ENCODE measurements around the gene TEAD1. TPM values are rescaled to one million over a fixed set of nuclear protein-coding genes. Genes with fewer than 3 reads are reported as not detected.
A peak's percentile ranks its signal among the peaks of the same experiment; 100 is the strongest.
"Not testable (repeated sequence)": the region's sequence is repeated elsewhere in the genome, so short reads cannot be mapped to it uniquely, and the experiment has no call there.

The TEAD1 gene
- total RNA-seq, 1 experiment from 2014 or later = 74.3 TPM

GRCh38 chr11:12856338-12856737, 182.1 kb downstream of the TEAD1 start:
- no peak for DNase-seq (ENCODE audit: low read depth)

DNA sequence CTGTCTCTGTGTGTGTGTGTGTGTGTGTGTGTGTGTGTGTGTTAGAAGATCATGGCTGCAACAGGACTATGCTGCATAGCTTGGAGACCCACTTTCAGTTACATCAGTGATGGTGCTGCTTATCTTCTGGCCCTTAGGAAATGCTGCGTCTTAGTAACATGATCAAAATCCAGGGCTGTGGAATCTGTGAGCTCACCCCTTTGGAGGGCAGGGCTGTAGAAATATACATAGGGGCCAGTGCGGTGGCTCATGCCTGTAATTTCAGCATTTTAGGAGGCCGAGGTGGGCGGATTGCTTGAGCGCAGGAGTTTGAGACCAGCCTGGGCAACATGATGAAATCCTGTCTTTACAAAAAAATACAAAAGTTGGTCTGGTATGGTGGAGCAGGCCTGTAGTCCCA, 183.4 kb downstream of the TEAD1 start:
- no peak for DNase-seq (ENCODE audit: low read depth)

DNA sequence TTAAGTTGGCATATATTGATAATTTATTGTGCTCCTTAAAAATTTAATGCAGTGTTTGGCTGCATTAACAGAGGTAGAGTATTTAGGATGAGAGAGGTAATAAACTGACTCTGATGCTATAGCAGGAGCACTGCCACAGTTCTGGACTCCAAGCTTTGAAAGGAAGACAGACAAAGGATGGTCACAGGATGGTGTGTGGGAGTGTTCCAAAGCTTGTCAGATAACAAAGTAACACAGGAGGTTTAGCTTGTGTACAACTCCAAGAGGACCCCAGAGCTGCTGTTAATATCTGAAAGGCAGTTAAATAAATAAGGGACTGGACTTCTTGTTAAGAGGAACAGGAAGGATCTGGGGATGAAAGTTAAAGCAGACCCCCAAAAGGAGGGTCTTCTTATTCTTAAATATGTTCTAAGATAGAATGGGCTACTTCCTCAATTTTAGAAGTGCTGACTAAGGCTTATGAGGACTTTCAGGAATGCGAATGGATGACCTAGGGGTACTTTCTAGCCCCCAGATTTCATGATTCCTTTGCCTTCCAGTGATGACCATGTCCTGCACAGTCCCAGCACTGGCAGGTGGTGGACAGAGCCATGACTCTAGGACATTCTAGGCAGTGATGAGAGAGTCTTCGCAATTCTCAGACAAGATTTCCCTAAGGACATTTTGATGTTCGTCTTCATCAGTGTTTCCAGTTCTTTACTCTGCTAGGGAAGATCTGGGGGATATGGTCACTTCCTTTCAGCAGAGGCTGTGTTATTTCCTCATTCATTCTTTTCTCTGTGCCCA, 185.8 kb downstream of the TEAD1 start:
- DNase-seq (ENCODE audit: low read depth) = no peak

GRCh38 chr11:12860827-12861226, 186.6 kb downstream of the TEAD1 start:
- no peak for DNase-seq (ENCODE audit: low read depth)

DNA sequence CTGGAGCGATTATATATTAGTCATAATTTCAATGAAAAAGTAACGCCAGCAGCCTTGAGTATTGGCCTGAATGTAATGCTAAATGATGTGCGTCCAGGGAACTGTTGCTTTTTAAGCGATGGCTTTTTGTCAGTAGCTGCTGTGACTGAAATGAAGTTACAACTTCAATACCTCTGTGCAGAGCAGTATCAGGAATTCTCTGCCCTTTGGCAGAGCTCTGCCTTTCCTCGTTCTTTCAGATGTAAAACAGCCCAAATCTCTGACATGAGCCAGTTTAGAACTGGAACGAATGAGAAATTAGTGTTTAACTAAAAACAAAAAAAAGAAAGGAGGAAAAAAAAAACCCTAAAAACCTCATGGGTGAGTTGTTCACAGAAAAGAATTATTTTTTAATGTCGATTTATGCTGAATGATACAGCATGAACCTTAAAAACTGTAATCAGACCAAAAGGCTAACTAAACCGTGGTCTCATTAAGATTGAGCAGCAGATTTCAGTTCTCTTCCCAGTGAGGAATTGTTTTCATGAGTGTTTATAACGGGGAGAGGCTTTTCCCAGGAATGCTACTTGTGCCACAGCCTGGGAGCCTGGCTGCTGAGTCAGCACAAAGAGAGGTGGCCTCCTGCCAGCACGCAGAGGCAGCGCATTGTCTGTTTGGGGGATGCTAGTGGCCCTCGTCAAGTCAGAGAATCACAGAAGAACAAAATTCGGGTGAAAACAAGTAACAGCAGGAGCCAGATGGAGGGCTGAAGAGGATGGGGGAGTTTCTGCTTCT, 188.7 kb downstream of the TEAD1 start:
- peak; percentile 29 for DNase-seq (ENCODE audit: low read depth)

- DNase-seq (ENCODE audit: low read depth) = no peak
Measured at GRCh38 chr11:12863605-12864121, 189.4 kb downstream of the TEAD1 start.

DNA sequence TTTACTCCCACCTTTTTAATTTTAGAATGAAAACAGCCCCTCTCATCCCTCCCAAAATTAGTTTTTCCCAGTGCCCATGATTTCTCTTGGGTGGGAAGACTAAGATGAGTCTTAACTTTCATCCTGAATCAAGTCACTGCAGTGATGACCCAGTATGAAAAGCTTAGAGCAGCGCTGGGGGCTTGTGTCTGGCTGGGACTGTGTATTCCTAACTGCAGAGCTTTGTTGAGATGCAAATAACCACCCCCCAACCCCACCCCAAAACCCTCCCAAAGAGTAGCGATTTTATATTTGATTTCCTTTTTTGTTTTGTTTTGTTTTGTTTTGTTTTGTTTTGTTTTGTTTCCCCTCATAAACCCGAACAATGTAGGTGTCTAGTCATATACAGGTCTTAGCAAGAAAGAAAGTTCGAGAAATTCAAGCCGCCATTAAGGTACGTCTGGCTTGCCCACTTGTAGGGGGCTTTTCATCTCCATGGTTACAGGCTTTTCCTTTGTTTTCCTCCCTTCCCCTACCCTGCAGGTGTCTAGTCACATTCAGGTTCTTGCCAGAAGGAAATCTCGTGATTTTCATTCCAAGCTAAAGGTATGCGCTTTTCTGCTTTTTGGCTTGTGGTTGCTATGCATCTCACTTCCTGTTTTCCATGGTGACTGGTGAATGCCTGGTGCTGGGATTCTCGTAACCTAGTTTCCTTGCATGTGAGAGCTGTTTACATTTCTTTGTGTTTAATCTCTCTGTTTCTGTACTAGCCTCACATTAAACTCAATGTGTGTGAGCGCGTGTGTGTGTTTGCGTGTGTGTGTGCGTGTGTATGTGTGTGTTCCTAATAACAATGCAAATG, 190.3 kb downstream of the TEAD1 start:
- DNase-seq (ENCODE audit: low read depth) = peak; percentile 71

- no peak for DNase-seq (ENCODE audit: low read depth)
Measured at GRCh38 chr11:12865863-12866595, 191.8 kb downstream of the TEAD1 start.

DNA sequence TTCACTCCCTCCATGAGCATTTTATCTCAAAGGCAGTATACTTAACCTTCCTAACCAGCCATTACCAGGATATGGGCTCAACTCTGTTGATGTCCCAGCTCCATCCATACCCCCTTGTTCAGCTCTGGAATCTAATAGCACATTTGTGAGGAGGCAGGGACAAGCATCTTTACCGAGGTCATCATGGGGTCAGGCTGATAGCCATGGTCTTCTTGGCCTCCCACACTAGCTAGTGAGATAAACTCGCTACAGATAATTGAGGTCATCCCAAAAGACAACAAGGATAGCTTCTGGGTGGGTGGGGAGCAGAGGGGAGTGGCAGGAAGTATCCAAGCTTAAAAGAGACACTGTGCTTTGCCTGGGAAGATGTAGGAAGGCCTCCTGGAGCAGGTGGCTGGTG, 193.3 kb downstream of the TEAD1 start:
- no peak for DNase-seq (ENCODE audit: low read depth)

DNA sequence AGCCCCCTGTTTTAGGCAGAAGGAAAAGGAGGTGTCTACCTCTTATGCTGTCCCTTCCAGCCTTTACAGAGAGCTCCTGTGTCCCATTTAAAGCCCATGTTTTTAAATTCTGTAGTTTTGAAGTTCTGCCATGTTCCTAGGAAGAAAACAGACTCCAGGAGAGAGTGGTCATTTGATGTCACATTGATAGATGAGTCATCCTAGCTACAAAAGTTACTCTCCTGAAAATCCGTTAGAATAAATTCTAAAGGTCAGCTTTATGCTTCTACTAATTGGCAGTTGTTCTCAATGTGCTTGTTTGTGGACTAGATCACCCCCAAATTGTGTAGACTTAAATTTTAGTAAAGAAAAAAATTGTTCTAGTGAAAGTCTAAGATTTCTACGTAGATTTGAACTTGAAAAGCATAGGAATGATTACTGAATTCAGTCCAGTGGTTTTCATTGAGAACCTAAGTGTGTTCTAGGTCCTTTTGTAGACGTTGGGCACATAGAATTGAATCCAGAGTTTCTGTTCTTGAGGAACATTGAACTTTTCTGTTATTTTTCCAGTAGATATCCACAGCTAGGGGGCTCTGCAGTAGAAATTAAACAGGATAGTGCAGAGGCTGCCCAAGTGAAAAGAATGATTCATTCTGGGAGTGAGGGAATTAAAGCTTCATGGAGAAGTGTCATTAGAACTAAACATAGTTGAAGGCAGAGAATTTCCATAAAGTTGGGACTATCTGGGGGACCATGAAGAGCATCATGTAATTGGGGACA, 194.3 kb downstream of the TEAD1 start:
- peak; percentile 36 for DNase-seq (ENCODE audit: low read depth)

- no peak for DNase-seq (ENCODE audit: low read depth)
Measured at GRCh38 chr11:12871241-12871640, 197.0 kb downstream of the TEAD1 start.

DNA sequence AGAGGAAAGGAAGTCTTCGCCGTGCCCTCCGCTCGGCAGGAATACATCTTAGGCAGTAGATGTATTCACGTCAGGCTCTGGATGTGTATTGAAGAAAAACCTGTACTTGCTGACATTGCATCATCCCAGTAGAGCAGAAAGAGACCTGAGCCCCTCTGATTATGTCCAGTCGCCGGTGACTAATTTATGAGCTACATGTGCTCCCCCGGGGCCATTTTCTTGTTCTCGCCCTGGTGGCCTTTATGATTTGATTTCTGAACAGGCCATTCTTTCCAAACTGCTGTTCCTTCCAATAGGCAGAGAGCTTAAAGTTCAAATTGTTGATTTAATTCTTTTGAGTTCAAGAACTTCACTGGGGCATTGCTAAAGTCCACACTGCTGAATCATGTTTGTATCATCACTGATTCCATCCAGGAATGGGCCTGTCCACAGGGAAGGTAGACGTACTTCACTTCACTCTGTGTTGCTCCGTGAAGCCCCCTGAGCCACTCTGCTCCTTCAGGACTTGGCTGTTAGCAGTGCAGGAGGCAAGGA, 197.6 kb downstream of the TEAD1 start:
- DNase-seq (ENCODE audit: low read depth) = no peak

DNA sequence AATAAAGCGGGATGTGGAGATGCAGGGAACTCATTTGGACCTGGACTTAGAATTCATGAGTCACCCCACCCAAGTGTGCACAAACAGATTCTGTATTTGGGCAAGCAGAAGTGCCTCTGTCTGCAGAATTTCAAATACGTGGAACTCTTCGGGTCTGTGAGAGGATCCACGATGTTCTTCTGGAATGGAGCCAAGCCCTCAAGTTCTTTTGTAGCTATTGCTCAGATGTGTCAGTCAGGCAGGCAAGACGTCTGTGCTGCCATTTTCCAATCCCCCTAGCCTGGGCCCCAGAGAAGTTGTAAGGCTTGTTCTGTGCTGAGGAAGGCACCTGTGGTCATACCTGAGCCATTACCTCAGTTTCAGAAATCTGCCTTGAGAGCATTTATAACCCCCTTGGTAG, 202.1 kb downstream of the TEAD1 start:
- no peak for DNase-seq (ENCODE audit: low read depth)

- no peak for DNase-seq (ENCODE audit: low read depth)
Measured at GRCh38 chr11:12876988-12877387, 202.8 kb downstream of the TEAD1 start.

DNA sequence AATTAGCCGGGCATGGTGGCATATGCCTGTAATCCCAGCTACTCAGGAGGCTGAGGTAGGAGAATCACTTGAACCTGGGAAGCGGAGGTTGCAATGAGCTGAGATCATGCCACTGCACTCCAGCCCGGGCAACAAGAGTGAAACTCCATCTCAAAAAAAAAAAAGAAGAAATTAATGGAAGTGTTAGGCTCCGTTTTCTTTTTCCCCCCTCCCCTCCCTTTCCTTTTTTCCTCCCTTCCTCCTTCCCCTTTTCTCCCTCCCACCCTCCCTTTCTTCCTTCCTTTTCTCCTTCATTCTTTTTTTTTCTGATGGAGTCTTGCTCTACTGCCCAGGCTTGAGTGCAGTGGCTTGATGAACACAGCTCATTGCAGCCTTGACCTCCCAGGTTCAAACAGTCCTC, 203.3 kb downstream of the TEAD1 start:
- not testable (repeated sequence) for DNase-seq (ENCODE audit: low read depth)

- DNase-seq (ENCODE audit: low read depth) = no peak
Measured at GRCh38 chr11:12880327-12880726, 206.1 kb downstream of the TEAD1 start.

- no peak for DNase-seq (ENCODE audit: low read depth)
Measured at GRCh38 chr11:12882670-12883069, 208.4 kb downstream of the TEAD1 start.

- no peak for DNase-seq (ENCODE audit: low read depth)
Measured at GRCh38 chr11:12884751-12885318, 210.6 kb downstream of the TEAD1 start.

DNA sequence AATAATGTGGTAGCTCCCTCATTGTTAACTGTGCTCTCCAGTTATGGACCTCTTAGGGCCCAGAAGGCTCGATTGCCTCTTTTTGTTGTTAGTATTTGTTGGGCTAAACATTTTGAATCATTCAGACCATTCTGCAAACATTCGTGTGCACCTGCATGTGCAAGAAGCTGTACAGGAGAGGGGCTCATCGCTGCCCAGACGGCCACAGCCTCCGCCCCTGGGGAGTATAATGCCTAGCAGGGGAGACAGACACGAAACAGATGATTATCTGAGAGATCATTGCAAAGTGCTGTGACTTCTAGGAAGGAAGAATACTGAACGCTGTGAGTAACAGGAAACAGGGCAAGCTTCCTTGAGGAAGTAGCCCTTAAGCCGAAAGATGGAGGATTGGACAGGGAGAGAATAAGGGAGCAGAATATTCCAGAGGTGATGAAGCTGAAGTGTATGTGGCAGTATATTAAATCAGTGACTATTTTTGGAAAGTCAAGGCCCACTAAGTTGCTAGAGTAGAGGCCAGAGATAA, 211.6 kb downstream of the TEAD1 start:
- no peak for DNase-seq (ENCODE audit: low read depth)
